Retinal pigment epithelial cell (primary cell): Measurements from ENCODE around the gene ATXN7.

Experiments
- DNase-seq: peaks from one replicate; pipeline ENCODE4 v3.0.0-alpha.2; 2010; ENCODE audit warnings: low read depth
- H3K4me3 ChIP-seq: 2 replicates; pipeline ENCODE4 v1.5.1; 2011; ENCODE audit warnings: mild to moderate bottlenecking, low read length, control low read depth, moderate library complexity
- TF ChIP-seq, protein P1 (sequence below): conservative IDR thresholded peaks from 2 replicates; pipeline ENCODE4 v1.5.1; 2011; ENCODE audit warnings: low read depth, low read length, control low read depth, inconsistent platforms

Gene ATXN7

DNA sequence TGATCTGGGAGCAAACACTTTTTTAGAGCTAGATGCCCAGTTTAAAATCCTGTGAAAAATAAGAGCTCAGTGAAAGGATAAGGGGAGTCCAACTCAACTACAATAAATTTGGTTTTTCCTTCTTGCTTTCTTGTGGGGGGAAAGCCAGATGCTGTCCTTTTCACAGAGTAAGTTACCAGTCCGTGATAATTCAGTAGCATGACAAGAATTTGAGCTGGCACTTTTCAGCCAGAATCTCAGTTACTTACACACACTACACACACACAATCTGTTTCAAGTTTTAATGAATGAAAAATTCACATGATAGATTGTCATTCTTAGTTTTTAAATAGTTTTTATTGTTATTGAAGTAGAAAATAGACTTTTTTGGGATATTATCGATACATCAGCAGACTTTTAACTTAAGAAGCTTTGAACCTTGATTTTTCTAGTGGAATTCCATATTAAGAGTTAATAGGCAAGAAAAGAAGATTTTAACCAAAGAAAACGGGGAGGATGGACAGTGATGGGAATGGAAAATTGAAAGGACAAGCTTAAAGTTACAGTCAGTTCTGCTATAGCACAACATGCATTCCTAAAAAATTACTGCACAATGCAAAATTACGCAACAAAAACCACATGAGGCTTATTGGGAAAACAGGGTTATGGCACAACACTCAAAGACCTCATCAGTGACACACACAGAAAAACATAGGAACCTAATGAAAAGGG lies 112.6 kb downstream of the ATXN7 start:
- DNase-seq = peak; percentile 89
- no peak overlapping the region for H3K4me3 ChIP-seq
- TF ChIP-seq, protein P1, sequence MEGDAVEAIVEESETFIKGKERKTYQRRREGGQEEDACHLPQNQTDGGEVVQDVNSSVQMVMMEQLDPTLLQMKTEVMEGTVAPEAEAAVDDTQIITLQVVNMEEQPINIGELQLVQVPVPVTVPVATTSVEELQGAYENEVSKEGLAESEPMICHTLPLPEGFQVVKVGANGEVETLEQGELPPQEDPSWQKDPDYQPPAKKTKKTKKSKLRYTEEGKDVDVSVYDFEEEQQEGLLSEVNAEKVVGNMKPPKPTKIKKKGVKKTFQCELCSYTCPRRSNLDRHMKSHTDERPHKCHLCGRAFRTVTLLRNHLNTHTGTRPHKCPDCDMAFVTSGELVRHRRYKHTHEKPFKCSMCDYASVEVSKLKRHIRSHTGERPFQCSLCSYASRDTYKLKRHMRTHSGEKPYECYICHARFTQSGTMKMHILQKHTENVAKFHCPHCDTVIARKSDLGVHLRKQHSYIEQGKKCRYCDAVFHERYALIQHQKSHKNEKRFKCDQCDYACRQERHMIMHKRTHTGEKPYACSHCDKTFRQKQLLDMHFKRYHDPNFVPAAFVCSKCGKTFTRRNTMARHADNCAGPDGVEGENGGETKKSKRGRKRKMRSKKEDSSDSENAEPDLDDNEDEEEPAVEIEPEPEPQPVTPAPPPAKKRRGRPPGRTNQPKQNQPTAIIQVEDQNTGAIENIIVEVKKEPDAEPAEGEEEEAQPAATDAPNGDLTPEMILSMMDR = no peak

DNA sequence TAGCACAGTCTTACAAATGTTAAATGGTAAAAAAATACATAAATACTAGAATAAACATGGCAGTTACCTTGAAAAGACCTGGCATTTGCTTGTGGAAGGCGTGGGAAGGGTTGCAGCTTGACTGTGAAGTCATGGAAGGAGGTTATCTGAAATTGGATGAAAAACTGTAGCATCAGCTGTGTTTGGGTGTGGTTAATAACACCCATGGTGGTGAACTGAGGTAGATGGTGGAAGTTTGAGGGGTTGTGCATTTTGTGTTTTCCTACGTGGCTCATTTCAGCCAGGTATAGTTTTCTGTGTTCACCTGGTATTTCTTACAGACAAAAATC lies 113.2 kb downstream of the ATXN7 start:
- no peak overlapping the region for H3K4me3 ChIP-seq
- TF ChIP-seq, protein P1 = no peak
- no peak for DNase-seq

DNA sequence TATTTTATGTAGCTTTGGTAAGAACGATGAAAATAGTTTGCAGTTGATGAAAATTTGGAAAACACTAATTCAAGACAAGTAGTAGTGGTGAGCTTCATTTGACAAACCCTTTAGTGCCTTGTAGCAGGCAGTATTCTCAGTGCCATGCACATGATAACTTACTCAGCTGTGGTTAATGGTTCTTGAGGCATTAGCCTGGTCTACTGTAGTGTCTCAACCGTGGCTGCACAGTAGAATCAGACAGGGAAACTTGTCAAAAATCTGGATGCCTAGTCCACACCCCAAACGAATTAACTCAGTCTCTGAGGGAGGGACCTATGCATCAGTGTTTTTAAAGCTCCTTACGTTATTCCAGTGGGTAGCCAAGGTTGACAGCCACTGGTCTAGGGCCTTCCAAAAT lies 114.2 kb downstream of the ATXN7 start:
- H3K4me3 ChIP-seq = no peak overlapping the region
- TF ChIP-seq, protein P1 = no peak
- DNase-seq = no peak

DNA sequence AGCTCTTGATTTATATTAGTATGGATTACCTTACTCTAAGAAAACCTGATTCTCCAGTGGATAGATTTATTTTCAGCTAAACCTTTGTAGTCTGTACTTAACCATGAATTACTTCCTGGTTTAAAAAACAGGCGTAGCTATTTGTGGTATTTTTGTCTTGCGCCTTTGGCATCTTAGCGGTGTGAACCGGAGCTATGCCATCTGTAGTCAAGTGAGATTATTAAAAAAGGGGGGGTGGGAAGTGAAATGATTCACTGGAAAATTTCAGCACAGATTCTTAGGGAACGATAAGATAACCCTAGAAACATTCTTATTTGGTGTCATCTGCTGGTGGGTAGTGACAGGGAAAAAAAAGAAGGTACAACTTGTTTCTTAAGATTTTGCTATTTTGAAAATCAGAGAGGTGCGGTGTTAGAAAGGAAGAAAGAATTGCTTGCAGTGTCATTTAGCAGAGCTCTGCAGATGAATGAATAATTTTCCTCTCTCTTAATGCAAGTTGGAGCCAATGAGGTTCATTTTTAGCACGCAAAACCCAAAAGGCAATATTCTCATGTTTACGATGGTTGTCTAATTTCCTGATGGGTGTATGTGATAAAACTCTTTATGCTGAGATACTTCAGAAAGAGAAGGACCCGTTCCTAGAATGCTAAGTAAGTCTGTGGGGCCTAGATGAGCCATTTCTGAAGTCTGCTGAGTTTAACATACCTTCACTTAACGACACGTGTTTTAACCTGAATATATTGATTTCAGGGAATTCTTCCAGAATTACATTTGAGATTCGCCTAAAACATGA lies 115.6 kb downstream of the ATXN7 start:
- peak; percentile 89 for DNase-seq
- TF ChIP-seq, protein P1 = peak; percentile 17
- H3K4me3 ChIP-seq = no peak overlapping the region

DNA sequence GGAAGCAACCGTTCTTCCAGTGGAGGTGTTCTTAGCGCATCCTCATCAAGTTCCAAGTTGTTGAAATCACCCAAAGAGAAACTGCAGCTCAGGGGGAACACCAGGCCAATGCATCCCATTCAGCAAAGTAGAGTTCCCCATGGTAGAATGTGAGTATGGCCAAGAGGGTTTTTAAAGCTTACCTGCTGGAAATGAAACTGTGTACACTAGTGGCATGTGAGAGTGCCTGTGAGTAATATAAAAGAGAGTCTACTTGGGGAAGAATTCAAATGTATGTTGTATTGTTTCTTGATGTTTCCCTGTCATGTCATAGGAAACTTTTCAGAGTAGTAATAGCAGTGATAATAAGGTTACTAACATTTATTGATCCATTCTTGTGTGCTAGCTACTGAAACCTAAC lies 116.4 kb downstream of the ATXN7 start:
- TF ChIP-seq, protein P1 = no peak
- no peak for DNase-seq
- no peak overlapping the region for H3K4me3 ChIP-seq

DNA sequence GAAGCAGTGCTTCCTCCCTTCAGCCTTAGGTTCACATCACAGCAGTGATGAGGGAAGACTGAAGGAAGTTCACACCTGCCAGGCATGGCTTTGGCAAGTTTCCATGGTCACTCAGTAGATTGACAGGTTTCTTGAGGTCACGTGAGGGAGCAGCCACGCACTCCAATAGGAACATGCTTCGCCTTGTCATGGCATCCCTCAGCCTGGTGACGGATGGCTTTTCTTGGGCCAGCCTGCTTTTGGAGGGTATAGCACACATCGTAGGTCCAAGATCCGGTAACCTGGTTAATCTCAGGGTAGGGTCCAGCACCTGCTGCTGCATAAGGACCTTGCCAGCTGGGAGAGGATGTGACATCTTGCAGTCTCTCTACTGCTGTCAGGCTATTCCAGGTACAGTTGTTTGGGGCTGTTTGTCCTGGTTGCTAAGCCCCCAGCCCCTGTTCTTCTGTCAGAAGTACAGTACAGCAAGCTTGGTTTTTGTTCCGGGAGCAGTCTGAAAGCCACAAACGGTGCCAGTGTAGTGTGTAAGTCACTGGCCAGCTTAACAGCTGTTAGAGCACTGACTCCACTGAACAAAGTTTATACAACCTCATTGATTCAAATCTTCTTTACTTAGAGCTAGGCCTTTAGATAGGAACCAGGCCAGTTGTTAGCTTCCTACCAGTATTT lies 117.3 kb downstream of the ATXN7 start:
- no peak overlapping the region for H3K4me3 ChIP-seq
- TF ChIP-seq, protein P1 = no peak
- DNase-seq = no peak
